RPMI7951 (cell line): Measurements from ENCODE around the gene CDKN2B. TPM values are rescaled to one million over a fixed set of nuclear protein-coding genes. Genes with fewer than 3 reads are reported as not detected.
"Not testable (repeated sequence)": the region's sequence is repeated elsewhere in the genome, so short reads cannot be mapped to it uniquely, and the experiment has no call there.

Experiments
- DNase-seq: peaks from one replicate; pipeline ENCODE4 v3.0.0-alpha.2; 2012; ENCODE audit warnings: low read depth
- total RNA-seq: library from RNA; depleted of rRNA; stranded (reverse); fragments of >200 nt; shearing (Covaris generic); gene quantifications from 2 replicates; pipeline ENCODE4 v1.2.3, GENCODE V29; 2014; rRNA removed

Gene CDKN2B, protein sequence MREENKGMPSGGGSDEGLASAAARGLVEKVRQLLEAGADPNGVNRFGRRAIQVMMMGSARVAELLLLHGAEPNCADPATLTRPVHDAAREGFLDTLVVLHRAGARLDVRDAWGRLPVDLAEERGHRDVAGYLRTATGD
- 8.3 and 9.5 TPM in 2 replicates for total RNA-seq

DNA sequence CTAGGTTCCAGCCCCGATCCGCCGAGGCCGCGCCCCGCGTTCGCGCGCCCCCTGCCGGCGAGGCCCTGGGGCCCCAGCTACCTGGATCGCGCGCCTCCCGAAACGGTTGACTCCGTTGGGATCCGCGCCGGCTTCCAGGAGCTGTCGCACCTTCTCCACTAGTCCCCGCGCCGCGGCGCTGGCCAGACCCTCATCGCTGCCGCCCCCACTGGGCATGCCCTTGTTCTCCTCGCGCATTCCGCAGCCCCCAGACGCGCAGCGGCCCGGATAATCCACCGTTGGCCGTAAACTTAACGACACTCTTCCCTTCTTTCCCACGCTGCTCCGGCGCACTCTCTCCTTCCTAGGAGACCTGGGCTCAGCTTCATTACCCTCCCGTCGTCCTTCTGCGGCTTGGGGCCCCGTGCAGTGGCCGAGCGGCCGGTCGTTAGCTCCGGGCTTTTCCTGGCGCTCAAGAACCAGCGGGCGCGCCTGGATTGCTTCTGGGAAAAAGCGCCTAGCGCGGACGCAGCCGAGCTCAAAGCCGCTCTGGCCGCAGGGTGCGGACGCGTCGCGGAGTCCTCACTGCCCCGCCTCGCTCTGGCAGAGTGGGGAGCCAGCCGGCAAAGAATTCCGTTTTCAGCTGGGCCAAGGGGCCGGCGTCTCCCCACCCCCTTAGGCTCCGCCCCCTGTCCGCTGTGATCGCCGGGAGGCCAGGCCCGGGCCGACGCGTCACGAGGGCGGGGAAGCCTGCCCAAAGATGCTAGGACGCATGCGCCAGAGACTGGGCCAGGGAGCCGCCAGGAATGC is at the start of gene CDKN2B:
TSS of gene CDKN2B (minus strand) at position 589 of the 789 bp plus-strand sequence. CDS start at position 237, 352 bp downstream.
- peak; percentile 95 for DNase-seq

DNA sequence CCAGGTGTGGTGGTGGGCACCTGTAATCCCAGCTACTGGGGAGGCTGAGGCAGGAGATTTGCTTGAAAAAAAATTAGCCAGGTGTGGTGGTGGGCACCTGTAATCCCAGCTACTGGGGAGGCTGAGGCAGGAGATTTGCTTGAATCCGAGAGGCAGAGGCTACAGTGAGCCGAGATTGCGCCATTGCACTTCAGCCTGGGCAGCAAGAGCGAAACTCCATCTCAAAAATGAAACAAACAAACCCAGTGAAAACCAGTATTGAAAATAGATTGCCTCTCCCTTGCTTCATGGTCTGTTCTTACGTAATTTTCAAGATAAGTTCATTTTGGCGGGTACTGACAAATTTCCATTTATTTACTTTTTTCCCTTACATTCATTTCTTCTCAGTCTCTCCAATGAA is 48.9 kb upstream of the CDKN2B start:
- not testable (repeated sequence) for DNase-seq

DNA sequence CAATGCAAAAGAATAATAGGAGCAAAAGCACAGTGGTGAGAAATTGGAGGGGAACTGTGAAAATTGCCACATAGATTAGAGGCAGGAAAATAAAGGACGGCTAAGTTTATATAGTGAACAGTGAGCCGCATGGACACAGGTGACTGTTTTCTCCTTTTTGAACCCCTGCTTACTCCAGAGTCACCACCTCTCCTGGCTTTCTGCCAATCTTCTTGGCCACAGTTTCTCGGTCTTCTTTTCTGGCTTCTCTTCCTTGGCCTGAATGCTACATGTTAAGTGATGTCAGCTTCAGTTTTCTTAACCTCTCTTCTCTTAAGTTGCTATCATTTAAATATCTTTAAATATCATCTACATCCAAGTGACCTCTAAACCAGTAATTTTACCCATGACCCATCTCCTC is 47.3 kb upstream of the CDKN2B start:
- DNase-seq = no peak

DNA sequence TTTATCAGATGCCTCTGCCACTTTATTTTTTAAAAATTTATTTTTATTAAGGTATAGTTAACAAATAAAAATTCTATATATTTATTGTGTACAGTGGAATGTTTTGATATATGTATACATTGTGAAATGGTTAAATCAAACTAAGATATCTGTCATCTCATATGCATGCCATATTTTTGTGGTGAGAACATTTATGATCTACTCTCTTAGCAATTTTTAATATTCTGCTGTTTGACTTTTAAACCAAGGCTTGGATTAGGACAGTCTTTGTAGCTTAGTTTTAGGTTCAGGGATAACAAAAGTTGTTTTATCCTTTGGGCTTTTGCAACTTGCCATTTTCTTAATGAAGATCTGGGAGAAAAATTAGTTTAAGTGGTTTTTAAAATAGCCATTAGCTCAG is 46.0 kb upstream of the CDKN2B start:
- no peak for DNase-seq

DNA sequence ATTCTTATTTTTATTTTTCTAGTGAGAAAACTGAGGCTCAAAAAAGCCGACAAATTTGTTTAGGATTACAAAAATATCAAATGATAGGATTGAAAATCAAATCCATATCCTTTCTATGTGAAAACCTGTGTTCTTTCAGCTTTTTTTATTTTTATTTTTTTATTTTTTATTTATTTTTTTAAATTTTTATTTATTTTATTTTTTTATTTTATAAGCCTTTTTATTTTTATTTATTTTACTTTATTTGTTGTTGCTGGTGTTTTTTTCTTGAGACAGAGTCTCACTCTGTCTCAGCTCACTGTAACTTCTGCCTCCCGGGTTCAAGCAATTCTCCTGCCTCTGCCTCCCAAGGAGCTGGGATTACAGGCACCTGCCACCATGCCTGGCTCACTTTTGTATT is 45.4 kb upstream of the CDKN2B start:
- DNase-seq = no peak

DNA sequence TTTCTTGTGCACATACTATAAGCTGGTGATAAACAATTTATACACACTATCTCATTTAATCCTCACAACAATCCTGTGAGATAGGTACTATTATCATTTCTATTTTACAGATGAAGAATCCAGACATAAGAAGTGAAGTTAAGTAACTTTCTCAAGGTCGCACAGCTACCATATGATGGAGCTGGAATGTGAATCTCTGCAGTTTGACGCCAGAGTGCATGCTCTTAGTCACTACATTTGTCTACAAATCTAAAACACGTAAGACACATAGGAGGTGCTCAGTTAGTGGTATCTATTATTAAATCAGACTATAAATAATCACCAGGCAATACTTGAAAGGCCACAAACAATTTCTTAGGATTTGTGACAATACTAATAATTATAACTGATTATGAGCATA is 45.0 kb upstream of the CDKN2B start:
- DNase-seq = no peak

DNA sequence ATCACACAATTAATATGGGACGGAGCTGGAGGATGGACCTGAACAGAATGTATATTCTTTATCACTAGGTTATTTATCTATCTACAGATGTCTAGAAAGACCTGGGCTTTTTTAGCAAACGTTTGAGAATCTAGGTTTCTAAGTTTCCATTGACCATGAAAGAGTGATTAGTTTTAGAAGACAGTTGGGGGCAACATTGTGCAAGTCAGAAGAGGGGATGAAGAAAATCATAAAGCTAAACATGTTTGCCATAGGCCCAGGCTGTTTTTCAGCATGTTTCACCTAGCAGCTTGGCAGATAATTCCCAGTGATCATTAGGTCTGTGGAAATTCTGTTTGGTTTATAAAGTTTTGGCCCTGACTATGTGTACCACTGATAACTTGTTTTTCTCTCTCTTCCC is 44.1 kb upstream of the CDKN2B start:
- no peak for DNase-seq

DNA sequence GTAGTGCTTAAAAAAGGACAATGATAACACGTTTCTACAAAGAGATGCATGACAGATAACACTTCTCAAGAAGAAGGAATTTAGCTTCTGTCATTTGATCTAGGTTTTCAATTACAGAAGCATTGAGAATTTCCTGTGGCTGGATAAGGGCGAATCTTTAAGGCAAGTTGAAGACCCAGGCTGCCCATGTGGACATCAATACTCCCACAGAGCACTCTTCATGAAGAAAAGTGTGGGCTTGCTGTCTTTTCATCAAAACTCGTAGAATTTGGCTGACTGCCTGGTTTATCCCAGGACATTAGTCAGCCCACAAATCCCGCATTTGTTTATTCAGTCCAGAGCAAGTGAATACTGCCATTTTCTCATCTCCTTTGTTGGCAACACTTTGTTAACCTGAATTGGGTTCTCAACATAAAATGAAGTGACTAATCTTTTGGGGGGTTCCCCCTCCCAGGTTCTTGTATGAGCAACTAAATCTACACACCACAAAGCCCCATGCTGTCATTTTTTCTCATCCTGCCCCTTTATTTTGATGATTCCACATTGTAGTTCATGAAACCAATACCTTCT is 43.4 kb upstream of the CDKN2B start:
- DNase-seq = peak; percentile 99

DNA sequence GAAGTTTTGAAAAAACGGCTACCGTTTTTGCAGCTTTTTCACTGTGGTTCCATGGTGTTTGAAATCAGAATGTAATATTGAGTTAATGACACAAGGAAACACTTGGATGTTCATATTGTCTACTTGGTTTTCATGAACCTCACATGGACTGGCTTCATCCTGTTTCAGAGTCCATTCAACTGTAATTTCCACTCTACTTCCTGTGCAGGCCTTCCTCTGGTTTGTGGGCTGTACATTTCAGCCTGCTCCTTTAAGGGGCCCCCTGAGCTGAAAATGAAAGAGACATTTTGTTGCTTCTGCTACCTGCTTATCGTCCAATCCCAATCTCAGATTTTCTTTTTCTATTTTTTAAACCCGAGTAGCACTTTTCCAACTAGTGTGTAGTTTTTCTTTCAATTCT is 41.8 kb upstream of the CDKN2B start:
- DNase-seq = no peak

DNA sequence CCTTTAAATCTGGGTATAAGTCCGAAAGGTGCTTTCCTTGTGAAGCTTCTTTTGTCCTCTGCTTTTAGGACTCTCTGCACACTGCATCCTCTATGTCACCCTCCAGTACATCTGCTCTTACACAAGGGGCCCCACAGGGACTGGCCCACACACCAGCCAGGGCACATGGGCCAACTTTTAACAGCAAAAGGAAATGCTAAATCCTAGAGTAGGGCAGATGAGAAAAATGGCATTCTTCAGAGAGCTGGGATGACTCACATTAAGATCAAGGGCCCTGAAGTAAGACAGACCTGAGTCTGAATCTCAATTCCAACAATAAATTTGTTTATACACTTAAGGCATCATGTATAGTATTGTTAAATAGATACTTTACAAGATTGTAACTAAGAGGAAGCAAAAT is 40.3 kb upstream of the CDKN2B start:
- DNase-seq = peak; percentile 61

DNA sequence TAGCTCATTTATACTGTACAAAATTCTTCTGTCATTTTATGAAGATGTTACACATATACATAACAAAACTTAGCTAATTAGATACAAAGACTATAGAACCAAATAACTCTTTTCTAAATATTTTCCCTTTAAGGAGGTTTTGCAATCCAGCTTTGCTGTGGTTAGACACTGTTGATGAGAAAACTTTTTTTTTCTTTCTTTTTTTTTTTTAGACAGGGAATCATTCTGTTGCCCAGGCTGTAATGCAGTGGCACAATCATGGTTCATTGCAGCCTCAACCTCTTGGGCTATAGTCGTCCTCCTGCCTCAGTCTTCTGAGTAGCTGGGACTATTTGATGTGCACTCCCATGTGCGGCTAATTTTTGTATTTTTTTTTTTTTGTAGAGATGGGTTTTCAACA is 38.5 kb upstream of the CDKN2B start:
- no peak for DNase-seq

DNA sequence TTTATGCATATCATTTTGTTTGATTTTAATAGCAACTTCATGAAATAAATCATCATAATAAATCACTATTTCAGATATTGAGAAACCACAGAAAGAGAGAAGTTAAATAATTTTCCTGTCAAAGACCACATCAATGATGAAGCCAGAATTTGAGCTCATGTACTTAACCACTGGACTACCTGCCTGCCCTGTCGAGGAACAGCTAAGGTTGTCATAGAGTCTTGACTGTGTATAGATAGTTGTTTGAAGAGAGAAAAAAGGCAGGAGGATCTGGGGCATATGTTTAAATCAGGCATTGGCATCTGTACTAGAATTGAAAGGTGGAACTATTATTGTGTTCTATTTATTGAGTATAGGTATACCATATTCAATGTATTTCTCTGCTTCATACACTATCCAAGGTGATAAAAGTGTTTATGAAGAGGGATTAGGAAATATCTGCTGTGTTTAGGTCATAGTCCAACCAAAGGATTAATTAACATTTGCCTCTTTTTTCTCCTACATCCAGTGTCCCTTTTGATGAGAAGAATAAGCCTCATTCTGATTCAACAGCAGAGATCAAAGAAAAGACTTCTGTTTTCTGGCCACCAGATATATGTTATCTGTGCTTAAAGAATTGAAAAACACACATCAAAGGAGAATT is 37.3 kb upstream of the CDKN2B start:
- no peak for DNase-seq

DNA sequence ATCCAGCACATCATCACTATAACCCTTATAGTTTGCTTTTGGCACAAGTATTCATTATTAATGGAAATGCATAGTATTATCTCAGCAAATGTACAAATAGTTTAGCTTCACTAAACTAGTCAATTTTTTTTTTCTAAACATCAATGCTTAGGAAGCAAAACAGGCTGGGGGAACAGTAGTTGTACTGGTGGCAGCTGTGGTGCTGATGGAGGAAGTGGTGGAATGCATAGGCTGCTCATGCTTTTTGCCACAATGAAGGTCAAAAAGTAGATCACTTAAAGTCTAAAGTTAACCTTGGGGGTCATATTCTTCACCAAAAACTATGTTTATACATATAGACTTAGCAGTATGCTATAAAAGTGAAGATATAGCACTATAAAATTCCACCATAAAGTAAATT is 36.3 kb upstream of the CDKN2B start:
- no peak for DNase-seq

DNA sequence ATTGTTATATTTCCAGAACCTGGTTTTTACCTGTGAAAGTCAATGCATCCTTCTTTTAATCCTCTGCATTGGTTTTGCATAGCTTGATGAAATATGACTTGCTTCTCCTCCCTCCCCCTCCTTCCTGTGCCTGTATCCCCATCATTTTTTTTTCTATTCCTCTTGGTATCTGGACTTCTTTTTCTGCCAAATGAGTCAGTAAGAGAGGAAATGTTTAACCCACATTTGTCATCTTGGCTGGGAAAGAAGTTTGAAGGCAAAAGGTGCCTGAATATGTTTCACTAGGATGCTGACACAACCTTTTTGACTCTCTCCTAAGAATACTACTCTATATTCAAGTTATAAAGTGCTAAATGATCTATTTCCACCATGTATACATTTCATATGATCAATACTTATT is 35.5 kb upstream of the CDKN2B start:
- DNase-seq = peak; percentile 81

DNA sequence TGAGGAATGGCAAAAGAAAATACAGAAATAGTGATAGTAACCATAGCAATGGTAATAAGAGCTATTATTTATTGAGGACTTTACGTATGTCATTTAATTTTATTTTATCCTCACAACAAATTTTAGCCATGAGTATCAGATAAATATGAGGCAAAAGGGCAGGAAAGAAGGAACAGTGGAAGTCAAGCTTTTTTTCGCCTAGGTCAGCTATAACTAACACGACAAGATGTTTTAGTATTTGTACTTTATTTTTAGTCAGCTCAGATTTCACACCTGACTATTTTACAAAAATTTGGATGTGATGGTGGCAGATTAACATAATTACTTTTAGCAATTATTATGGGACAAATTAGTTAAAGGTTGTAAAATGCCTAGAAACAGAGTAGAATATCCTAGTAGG is 34.8 kb upstream of the CDKN2B start:
- DNase-seq = no peak

DNA sequence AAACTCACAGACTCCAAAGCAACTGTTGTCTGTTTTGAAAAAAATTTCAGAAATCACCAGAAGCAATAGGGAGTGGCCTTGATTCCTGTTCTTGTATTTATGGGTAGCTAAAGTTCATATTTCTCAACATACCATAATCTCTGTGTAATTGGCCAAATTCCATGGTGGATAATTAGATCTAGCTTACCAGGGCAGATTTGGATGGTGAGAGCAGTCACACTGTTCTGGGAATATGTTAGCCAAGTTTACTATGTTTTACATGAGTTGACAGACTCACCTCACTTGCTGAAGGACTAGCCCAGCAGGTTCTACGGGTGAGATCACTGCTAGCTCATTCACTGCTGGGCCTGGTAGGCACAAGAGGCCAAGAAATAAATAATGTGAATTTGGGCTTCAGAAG is 32.7 kb upstream of the CDKN2B start:
- DNase-seq = no peak

DNA sequence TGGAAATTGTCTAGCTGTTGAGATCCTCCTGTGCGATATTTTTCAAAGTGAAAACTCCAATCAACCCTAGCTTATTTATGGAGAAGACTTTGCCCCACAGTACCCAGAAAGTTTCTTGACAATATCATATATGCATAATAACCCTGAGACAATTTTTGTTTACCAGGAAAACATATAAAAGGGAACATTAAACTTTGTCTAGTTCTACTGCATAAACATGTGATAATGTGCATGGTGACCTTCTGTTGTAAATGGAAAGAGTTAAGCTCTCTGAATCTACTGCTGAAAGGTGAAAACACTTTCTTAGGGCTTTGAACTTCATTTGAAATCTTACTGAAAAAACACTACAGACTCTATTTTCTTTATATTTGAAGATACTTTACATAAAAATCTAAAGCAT is 32.2 kb upstream of the CDKN2B start:
- DNase-seq = no peak

DNA sequence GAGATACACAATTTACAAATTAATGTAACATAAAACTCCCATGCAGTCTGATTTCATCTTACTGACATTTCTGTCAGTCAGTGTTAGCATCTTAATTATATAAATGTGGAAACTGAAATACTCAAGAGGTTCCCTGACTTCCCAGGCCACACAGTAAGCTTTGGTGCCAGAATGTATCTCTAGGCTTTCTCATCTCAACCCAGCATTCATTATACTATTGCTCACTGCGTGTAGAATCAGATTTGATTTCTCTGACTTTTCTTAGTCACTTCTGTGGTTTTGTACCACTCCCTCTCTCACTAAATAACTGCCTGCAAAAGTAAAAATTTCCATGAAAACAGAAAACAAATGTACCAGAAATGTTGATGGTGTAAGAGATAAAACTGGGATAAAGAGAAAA is 31.7 kb upstream of the CDKN2B start:
- DNase-seq = peak; percentile 82

DNA sequence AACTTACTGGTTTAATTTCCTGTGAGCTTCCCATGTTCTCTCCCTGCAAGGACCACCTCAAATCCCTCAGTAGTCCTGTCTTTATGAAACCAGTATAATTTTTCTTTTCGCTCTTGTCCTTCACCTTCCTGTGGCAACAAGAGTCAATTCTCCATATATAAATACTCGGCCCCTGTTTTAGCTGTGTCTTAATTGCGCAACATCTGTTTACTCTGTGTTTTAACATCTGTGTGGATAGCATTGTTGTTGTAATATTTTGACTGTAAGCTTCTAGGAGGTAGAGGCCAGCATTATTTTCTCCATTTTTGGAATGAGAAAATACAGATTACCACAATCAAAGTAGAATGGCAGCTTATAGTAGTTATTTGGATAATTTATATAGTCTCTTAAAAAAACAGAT is 30.2 kb upstream of the CDKN2B start:
- DNase-seq = no peak

DNA sequence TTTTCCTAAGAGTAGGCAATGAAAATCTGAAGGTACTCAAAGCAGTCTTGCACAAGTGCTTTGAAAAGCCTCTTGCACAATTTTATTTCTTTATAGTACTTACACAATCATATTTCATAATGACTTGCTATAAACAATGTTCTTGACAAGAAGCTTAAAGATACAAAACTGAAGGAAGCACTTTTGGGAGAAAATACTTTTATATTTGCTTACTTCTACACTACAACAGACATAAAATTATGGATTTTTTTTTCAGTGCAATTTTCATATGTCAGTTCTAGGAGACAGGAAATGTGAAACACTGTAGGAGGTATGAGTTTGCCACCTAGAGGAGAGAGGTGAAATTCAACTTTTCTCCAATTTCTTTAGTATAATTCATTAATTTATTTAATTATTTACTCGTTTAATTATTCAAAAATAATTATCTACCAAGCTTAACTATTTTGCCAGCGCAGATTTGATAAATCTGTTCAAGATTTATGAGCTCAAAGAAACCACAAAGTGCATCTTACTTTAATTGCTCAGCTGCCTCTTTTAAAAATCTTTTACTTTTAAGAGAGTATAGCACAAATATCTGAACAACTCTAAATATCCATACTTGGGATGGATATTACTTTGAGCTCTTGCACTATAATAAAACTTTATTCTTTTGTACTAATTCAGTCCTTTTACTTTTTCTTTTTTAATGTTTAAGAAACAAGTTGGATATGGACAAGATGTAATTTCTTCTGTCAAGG is 29.0 kb upstream of the CDKN2B start:
- peak; percentile 43 for DNase-seq

DNA sequence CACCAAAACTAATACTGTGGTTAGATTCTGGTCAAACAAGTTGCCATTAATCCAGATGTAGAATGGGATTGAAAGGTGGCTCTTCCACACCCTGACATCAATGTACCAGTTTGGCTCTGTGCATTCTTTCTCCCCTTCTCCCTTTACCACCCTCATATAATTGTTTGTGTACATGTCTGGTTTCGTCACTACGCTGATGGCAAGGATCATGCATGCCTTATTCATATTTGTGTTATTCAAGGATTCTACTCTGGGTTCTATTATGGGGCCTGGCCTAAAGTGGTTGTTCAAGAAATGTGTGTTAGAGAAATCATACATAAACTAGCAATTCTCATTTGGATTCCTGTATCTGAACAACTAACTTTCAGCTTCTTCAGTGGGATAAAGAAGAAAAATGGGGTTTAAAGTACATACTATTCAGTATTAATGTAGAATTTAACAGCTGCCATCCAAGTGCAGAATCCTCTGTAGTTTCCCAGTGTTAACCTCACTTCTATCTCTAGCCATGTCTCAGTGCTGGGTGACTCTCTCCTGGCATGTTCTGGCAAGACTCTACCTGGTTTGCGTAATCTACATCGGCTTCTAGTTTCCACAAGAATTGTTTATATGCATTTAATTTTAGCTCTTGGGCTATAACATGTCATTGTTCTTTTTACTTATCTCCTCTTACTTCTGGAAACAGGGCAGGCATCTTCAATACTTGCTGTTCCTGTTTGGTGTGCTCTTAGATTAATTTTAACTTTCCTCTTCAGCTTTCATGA is 27.9 kb upstream of the CDKN2B start:
- no peak for DNase-seq
